ENCODE data around the gene DIP2C.

- no peak for TF ChIP-seq CTCF (IDR thresholded peaks at IDR 0.05)
- TF ChIP-seq EP300 (IDR thresholded peaks at IDR 0.05; ENCODE audit: low read depth) = no peak
Observed at GRCh38 chr10:389836-390448, 299.5 kb downstream of the DIP2C start.

All from transverse colon (tissue), 3 donors.